WTC11 (cell line): ENCODE measurements around the gene PCSK4. TPM values are rescaled to one million over a fixed set of nuclear protein-coding genes. Genes with fewer than 3 reads are reported as not detected.

ENCODE experiments used
- ATAC-seq: fragments of 200-7000 bp; cut with Tn5 transposase; 2 replicates; pipeline ENCODE4 v1.10.0; 2021; ENCODE audit warnings: mild to moderate bottlenecking, moderate library complexity
- CTCF ChIA-PET: fragments of 300-600 bp; sonication (Branson Sonifier 250); formaldehyde crosslinking; loops from one replicate; lab custom pipeline; 2021; ENCODE audit warnings: antibody characterized with exemption; lab: Charles Lee
- POLR2A ChIA-PET: fragments of 350-600 bp; sonication (Branson Sonifier 250); formaldehyde crosslinking; loops from one replicate; lab custom pipeline; 2021; ENCODE audit warnings: antibody characterized with exemption; lab: Charles Lee
- DNase-seq: peaks from one replicate; pipeline ENCODE4 v3.0.0; 2021; ENCODE audit warnings: low spot score
- H3K27ac Mint-ChIP-seq: 2 replicates; pipeline ENCODE4 v1.8.0; 2021; ENCODE audit warnings: mixed read lengths
- H3K27me3 Mint-ChIP-seq: 2 replicates; pipeline ENCODE4 v1.8.0; 2021; ENCODE audit warnings: low read depth, mild to moderate bottlenecking, moderate library complexity, mixed read lengths
- H3K36me3 Mint-ChIP-seq: 2 replicates; pipeline ENCODE4 v1.8.0; 2021; ENCODE audit warnings: mixed read lengths
- H3K4me1 Mint-ChIP-seq: 2 replicates; pipeline ENCODE4 v1.8.0; 2022; ENCODE audit warnings: mixed read lengths
- H3K4me3 Mint-ChIP-seq: 2 replicates; pipeline ENCODE4 v1.8.0; 2021; ENCODE audit warnings: mild to moderate bottlenecking, moderate library complexity, mixed read lengths
- H3K9me3 Mint-ChIP-seq: 2 replicates; pipeline ENCODE4 v1.8.0; 2021; ENCODE audit warnings: mixed read lengths
- CBFB ChIP-seq: sonication (generic); formaldehyde crosslinking; IDR thresholded peaks from 2 replicates; pipeline ENCODE4 v1.8.1; 2022; ENCODE audit warnings: mild to moderate bottlenecking, low read depth, missing genetic modification reagents
- CREM ChIP-seq: sonication (generic); formaldehyde crosslinking; IDR thresholded peaks from 2 replicates; pipeline ENCODE4 v1.8.1; 2022; ENCODE audit warnings: mild to moderate bottlenecking, missing genetic modification reagents, moderate library complexity
- E2F5 ChIP-seq: sonication (generic); formaldehyde crosslinking; IDR thresholded peaks from 2 replicates; pipeline ENCODE4 v1.8.1; 2022; ENCODE audit warnings: mild to moderate bottlenecking, moderate library complexity, missing genetic modification reagents
- ETV6 ChIP-seq: sonication (generic); formaldehyde crosslinking; IDR thresholded peaks from 2 replicates; pipeline ENCODE4 v1.8.1; 2022; ENCODE audit warnings: mild to moderate bottlenecking, missing genetic modification reagents
- FOXK1 ChIP-seq: sonication (generic); formaldehyde crosslinking; IDR thresholded peaks from 2 replicates; pipeline ENCODE4 v1.8.0; 2022; ENCODE audit warnings: mild to moderate bottlenecking, moderate library complexity, missing genetic modification reagents
- FOXP1 ChIP-seq: sonication (generic); formaldehyde crosslinking; IDR thresholded peaks from 2 replicates; pipeline ENCODE4 v1.8.0; 2022; ENCODE audit warnings: missing genetic modification reagents, mild to moderate bottlenecking, moderate library complexity, borderline replicate concordance
- GABPB1 ChIP-seq: sonication (generic); formaldehyde crosslinking; IDR thresholded peaks from 2 replicates; pipeline ENCODE4 v1.8.1; 2023; ENCODE audit warnings: mild to moderate bottlenecking, missing genetic modification reagents
- GTF2I ChIP-seq: fragments of 250-450 bp; sonication (Bioruptor Pico); conservative IDR thresholded peaks from 2 replicates; pipeline ENCODE4 v1.4.0; 2021; ENCODE audit warnings: mild to moderate bottlenecking
- MLX ChIP-seq: sonication (generic); formaldehyde crosslinking; IDR thresholded peaks from 2 replicates; pipeline ENCODE4 v1.8.1; 2023; ENCODE audit warnings: mild to moderate bottlenecking, missing genetic modification reagents, moderate library complexity
- MYBL2 ChIP-seq: sonication (generic); formaldehyde crosslinking; IDR thresholded peaks from 2 replicates; pipeline ENCODE4 v1.8.1; 2023; ENCODE audit warnings: mild to moderate bottlenecking, moderate library complexity, missing genetic modification reagents
- NFE2L1 ChIP-seq: sonication (generic); formaldehyde crosslinking; IDR thresholded peaks from 2 replicates; pipeline ENCODE4 v1.8.1; 2023; ENCODE audit warnings: missing genetic modification reagents
- NR3C1 ChIP-seq: sonication (generic); formaldehyde crosslinking; conservative IDR thresholded peaks from 2 replicates; pipeline ENCODE4 v1.8.1; 2023; ENCODE audit warnings: low read depth, mild to moderate bottlenecking, missing genetic modification reagents
- PREB ChIP-seq: sonication (generic); formaldehyde crosslinking; IDR thresholded peaks from 2 replicates; pipeline ENCODE4 v1.8.1; 2022; ENCODE audit warnings: mild to moderate bottlenecking, missing genetic modification reagents, moderate library complexity, borderline replicate concordance
- RELA ChIP-seq: sonication (generic); formaldehyde crosslinking; IDR thresholded peaks from 2 replicates; pipeline ENCODE4 v1.8.1; 2022; ENCODE audit warnings: missing genetic modification reagents, mild to moderate bottlenecking, borderline replicate concordance
- SMAD3 ChIP-seq: sonication (generic); formaldehyde crosslinking; IDR thresholded peaks from 2 replicates; pipeline ENCODE4 v1.8.0; 2022; ENCODE audit warnings: missing genetic modification reagents, mild to moderate bottlenecking, borderline replicate concordance
- SP1 ChIP-seq: sonication (generic); formaldehyde crosslinking; conservative IDR thresholded peaks from 2 replicates; pipeline ENCODE4 v1.8.1; 2022; ENCODE audit warnings: missing genetic modification reagents
- TEAD1 ChIP-seq: sonication (generic); formaldehyde crosslinking; IDR thresholded peaks from 2 replicates; pipeline ENCODE4 v1.8.0; 2022; ENCODE audit warnings: mild to moderate bottlenecking, missing genetic modification reagents
- ZBTB21 ChIP-seq: sonication (generic); formaldehyde crosslinking; IDR thresholded peaks from 2 replicates; pipeline ENCODE4 v1.8.1; 2023; ENCODE audit warnings: mild to moderate bottlenecking, missing genetic modification reagents, borderline replicate concordance
- ZMAT4 ChIP-seq: fragments of 250-450 bp; sonication (Bioruptor Pico); IDR thresholded peaks from 2 replicates; pipeline ENCODE4 v1.9.0; 2021; ENCODE audit warnings: mild to moderate bottlenecking
- ZNF232 ChIP-seq: sonication (generic); formaldehyde crosslinking; IDR thresholded peaks from 2 replicates; pipeline ENCODE4 v1.8.0; 2022; ENCODE audit warnings: mild to moderate bottlenecking, missing genetic modification reagents
- ZNF425 ChIP-seq: fragments of 250-450 bp; sonication (Bioruptor Pico); conservative IDR thresholded peaks from 2 replicates; pipeline ENCODE4 v1.9.0; 2021; ENCODE audit warnings: mild to moderate bottlenecking
- total RNA-seq: library from RNA; stranded (reverse); gene quantifications from 3 replicates; pipeline ENCODE4 v1.2.3, GENCODE V29; 2021

Gene PCSK4
- total RNA-seq, 1 experiment from 2014 or later, result 22.4 TPM

- TF ChIP-seq ZNF425 (no peak), PREB (CRISPR knock-in tag) (no peak), ZMAT4 (CRISPR knock-in tag) (no peak), NFE2L1 (CRISPR knock-in tag) (no peak), MLX (no peak)
Observed at GRCh38 chr19:1491849-1492170, 1.7 kb upstream of the PCSK4 start (continued).

- Mint-ChIP-seq H3K9me3 (no peaks in the 10 kb centered on the region), H3K4me1 (peaks cover 6% of the 10 kb centered on the region), H3K4me3 (peak within 1 kb of the TSS; percentile 82), H3K36me3 (no peaks in the 10 kb centered on the region), H3K27me3 (peaks cover 24% of the 10 kb centered on the region), H3K27ac (peak within 1 kb of the TSS; percentile 98)
- ChIA-PET POLR2A (interaction anchor here (0.6 to 1.8 kb wide), 4 partner anchors 31 to 231 kb away, joined by 3 to 5 read pairs (median 3); no protein-coding TSS in a partner anchor), CTCF (interaction anchor here (0.6 to 1.9 kb wide), 27 partner anchors 11 to 366 kb away, joined by 3 to 17 read pairs (median 4); no protein-coding TSS in a partner anchor)
- DNase-seq (no peak), ATAC-seq (no peak)
- TF ChIP-seq ZMAT4 (CRISPR knock-in tag), result no peak
- 0 out of 2 replicates have a peak, but pooled peaks have one; percentile 39 for TF ChIP-seq ZNF232 (CRISPR knock-in tag)
- TF ChIP-seq RELA, result peak; percentile 65; the same call in 1 of the 2 replicates
- TF ChIP-seq ETV6 (CRISPR knock-in tag), result peak; percentile 76; the same call in 1 of the 2 replicates
- TF ChIP-seq FOXP1 (CRISPR knock-in tag), result peak; percentile 79; the same call in 1 of the 2 replicates
- no peak; the same call in 1 of the 2 replicates for TF ChIP-seq GABPB1 (CRISPR knock-in tag)
- 0 out of 2 replicates have a peak, but pooled peaks have one; percentile 42 for TF ChIP-seq CREM (CRISPR knock-in tag)
- TF ChIP-seq CBFB (CRISPR knock-in tag), result no peak
- peak; percentile 70; the same call in 1 of the 2 replicates for TF ChIP-seq TEAD1 (CRISPR knock-in tag)
- TF ChIP-seq E2F5, result peak; percentile 27; the same call in 1 of the 2 replicates
- peak; percentile 86 for TF ChIP-seq GTF2I (CRISPR knock-in tag)
- TF ChIP-seq MYBL2 (CRISPR knock-in tag), result peak; percentile 41; the same call in 1 of the 2 replicates
- TF ChIP-seq SP1 (CRISPR knock-in tag), result peak; percentile 93
- no peak for TF ChIP-seq NR3C1 (CRISPR knock-in tag)
- peak; percentile 74 for TF ChIP-seq FOXK1 (CRISPR knock-in tag)
- peak; percentile 39; the same call in 1 of the 2 replicates for TF ChIP-seq ZBTB21 (CRISPR knock-in tag)
- TF ChIP-seq SMAD3, result no peak
Observed at GRCh38 chr19:1491114-1491848, 1.1 kb upstream of the PCSK4 start, which contains the start of gene REEP6. REEP6 (plus strand) TSS chr19:1491181; CDS start chr19:1491270, 89 bp downstream.
